Measurements from ENCODE around the gene ZDHHC14.

Gene ZDHHC14

GRCh38 chr6:157525918-157526425 lies 145.0 kb downstream of the ZDHHC14 start:
- Histone ChIP-seq H3K4me3 (ENCODE audit: low read length) (no peak overlapping the region), H3K4me1 (ENCODE audit: control insufficient read depth, insufficient read depth, low read length) (no peaks in the 10 kb centered on the region), H3K27ac (ENCODE audit: low read depth, low read length) (no peak overlapping the region), H3K27me3 (ENCODE audit: control insufficient read depth, insufficient read depth, low read length) (no peaks in the 10 kb centered on the region), H3K9ac (ENCODE audit: low read length) (no peak overlapping the region), H3K36me3 (ENCODE audit: control insufficient read depth, insufficient read depth, low read length) (no peaks in the 10 kb centered on the region)

GRCh38 chr6:157527471-157527907 lies 146.5 kb downstream of the ZDHHC14 start:
- no peak overlapping the region for H3K27ac ChIP-seq (ENCODE audit: low read depth, low read length)
- H3K9ac ChIP-seq (ENCODE audit: low read length), result no peak overlapping the region
- no peaks in the 10 kb centered on the region for H3K27me3 ChIP-seq (ENCODE audit: control insufficient read depth, insufficient read depth, low read length)
- H3K36me3 ChIP-seq (ENCODE audit: control insufficient read depth, insufficient read depth, low read length), result no peaks in the 10 kb centered on the region
- no peak overlapping the region for H3K4me3 ChIP-seq (ENCODE audit: low read length)
- H3K4me1 ChIP-seq (ENCODE audit: control insufficient read depth, insufficient read depth, low read length), result no peaks in the 10 kb centered on the region

- Histone ChIP-seq H3K36me3 (ENCODE audit: control insufficient read depth, insufficient read depth, low read length) (no peaks in the 10 kb centered on the region), H3K27me3 (ENCODE audit: control insufficient read depth, insufficient read depth, low read length) (no peaks in the 10 kb centered on the region)
These were observed 148.1 kb downstream of the ZDHHC14 start for GRCh38 chr6:157528931-157529653.

GRCh38 chr6:157529654-157530039 lies 148.7 kb downstream of the ZDHHC14 start:
- H3K27me3 ChIP-seq (ENCODE audit: control insufficient read depth, insufficient read depth, low read length), result no peaks in the 10 kb centered on the region
- H3K36me3 ChIP-seq (ENCODE audit: control insufficient read depth, insufficient read depth, low read length), result no peaks in the 10 kb centered on the region
- no peak overlapping the region for H3K27ac ChIP-seq (ENCODE audit: low read depth, low read length)
- H3K9ac ChIP-seq (ENCODE audit: low read length), result no peak overlapping the region
- no peak overlapping the region for H3K4me3 ChIP-seq (ENCODE audit: low read length)
- no peaks in the 10 kb centered on the region for H3K4me1 ChIP-seq (ENCODE audit: control insufficient read depth, insufficient read depth, low read length)

More at GRCh38 chr6:157528931-157529653, 148.1 kb downstream of the ZDHHC14 start:
- H3K9ac ChIP-seq (ENCODE audit: low read length), result no peak overlapping the region
- no peaks in the 10 kb centered on the region for H3K4me1 ChIP-seq (ENCODE audit: control insufficient read depth, insufficient read depth, low read length)
- H3K27ac ChIP-seq (ENCODE audit: low read depth, low read length), result no peak overlapping the region
- no peak overlapping the region for H3K4me3 ChIP-seq (ENCODE audit: low read length)

- H3K36me3 ChIP-seq (ENCODE audit: control insufficient read depth, insufficient read depth, low read length), result no peaks in the 10 kb centered on the region
- no peaks in the 10 kb centered on the region for H3K27me3 ChIP-seq (ENCODE audit: control insufficient read depth, insufficient read depth, low read length)
- H3K4me1 ChIP-seq (ENCODE audit: control insufficient read depth, insufficient read depth, low read length), result no peaks in the 10 kb centered on the region
- H3K4me3 ChIP-seq (ENCODE audit: low read length), result no peak overlapping the region
- no peak overlapping the region for H3K9ac ChIP-seq (ENCODE audit: low read length)
- H3K27ac ChIP-seq (ENCODE audit: low read depth, low read length), result no peak overlapping the region
These were observed 149.1 kb downstream of the ZDHHC14 start for GRCh38 chr6:157530126-157530525.

- H3K9ac ChIP-seq (ENCODE audit: low read length), result no peak overlapping the region
- no peak overlapping the region for H3K27ac ChIP-seq (ENCODE audit: low read depth, low read length)
- peaks cover 6% of the 10 kb centered on the region for H3K4me1 ChIP-seq (ENCODE audit: control insufficient read depth, insufficient read depth, low read length)
- no peak overlapping the region for H3K4me3 ChIP-seq (ENCODE audit: low read length)
- no peaks in the 10 kb centered on the region for H3K36me3 ChIP-seq (ENCODE audit: control insufficient read depth, insufficient read depth, low read length)
- H3K27me3 ChIP-seq (ENCODE audit: control insufficient read depth, insufficient read depth, low read length), result no peaks in the 10 kb centered on the region
These were observed 149.8 kb downstream of the ZDHHC14 start for GRCh38 chr6:157530724-157531168.

- Histone ChIP-seq H3K4me1 (ENCODE audit: control insufficient read depth, insufficient read depth, low read length) (peaks cover 9% of the 10 kb centered on the region), H3K27ac (ENCODE audit: low read depth, low read length) (no peak overlapping the region), H3K27me3 (ENCODE audit: control insufficient read depth, insufficient read depth, low read length) (no peaks in the 10 kb centered on the region), H3K9ac (ENCODE audit: low read length) (no peak overlapping the region), H3K4me3 (ENCODE audit: low read length) (no peak overlapping the region), H3K36me3 (ENCODE audit: control insufficient read depth, insufficient read depth, low read length) (no peaks in the 10 kb centered on the region)
These were observed 150.4 kb downstream of the ZDHHC14 start for GRCh38 chr6:157531169-157531985.

- H3K4me1 ChIP-seq (ENCODE audit: control insufficient read depth, insufficient read depth, low read length), result peaks cover 9% of the 10 kb centered on the region
- H3K36me3 ChIP-seq (ENCODE audit: control insufficient read depth, insufficient read depth, low read length), result no peaks in the 10 kb centered on the region
- H3K4me3 ChIP-seq (ENCODE audit: low read length), result no peak overlapping the region
- H3K27me3 ChIP-seq (ENCODE audit: control insufficient read depth, insufficient read depth, low read length), result no peaks in the 10 kb centered on the region
- H3K27ac ChIP-seq (ENCODE audit: low read depth, low read length), result no peak overlapping the region
- no peak overlapping the region for H3K9ac ChIP-seq (ENCODE audit: low read length)
These were observed 151.0 kb downstream of the ZDHHC14 start for GRCh38 chr6:157531986-157532365.

GRCh38 chr6:157533048-157533871 lies 152.3 kb downstream of the ZDHHC14 start:
- H3K4me3 ChIP-seq (ENCODE audit: low read length), result no peak overlapping the region
- no peaks in the 10 kb centered on the region for H3K36me3 ChIP-seq (ENCODE audit: control insufficient read depth, insufficient read depth, low read length)
- H3K4me1 ChIP-seq (ENCODE audit: control insufficient read depth, insufficient read depth, low read length), result peaks cover 9% of the 10 kb centered on the region
- H3K27ac ChIP-seq (ENCODE audit: low read depth, low read length), result no peak overlapping the region
- no peak overlapping the region for H3K9ac ChIP-seq (ENCODE audit: low read length)
- H3K27me3 ChIP-seq (ENCODE audit: control insufficient read depth, insufficient read depth, low read length), result no peaks in the 10 kb centered on the region

GRCh38 chr6:157534134-157534871 lies 153.3 kb downstream of the ZDHHC14 start:
- H3K27ac ChIP-seq (ENCODE audit: low read depth, low read length), result no peak overlapping the region
- H3K4me1 ChIP-seq (ENCODE audit: control insufficient read depth, insufficient read depth, low read length), result peaks cover 9% of the 10 kb centered on the region
- no peak overlapping the region for H3K9ac ChIP-seq (ENCODE audit: low read length)
- no peaks in the 10 kb centered on the region for H3K36me3 ChIP-seq (ENCODE audit: control insufficient read depth, insufficient read depth, low read length)
- H3K4me3 ChIP-seq (ENCODE audit: low read length), result no peak overlapping the region
- no peaks in the 10 kb centered on the region for H3K27me3 ChIP-seq (ENCODE audit: control insufficient read depth, insufficient read depth, low read length)

GRCh38 chr6:157534977-157535339 lies 154.0 kb downstream of the ZDHHC14 start:
- Histone ChIP-seq H3K4me1 (ENCODE audit: control insufficient read depth, insufficient read depth, low read length) (peaks cover 9% of the 10 kb centered on the region), H3K27me3 (ENCODE audit: control insufficient read depth, insufficient read depth, low read length) (no peaks in the 10 kb centered on the region), H3K9ac (ENCODE audit: low read length) (no peak overlapping the region), H3K4me3 (ENCODE audit: low read length) (no peak overlapping the region), H3K27ac (ENCODE audit: low read depth, low read length) (no peak overlapping the region), H3K36me3 (ENCODE audit: control insufficient read depth, insufficient read depth, low read length) (no peaks in the 10 kb centered on the region)
